ENCODE measurements around the gene DYNC1I1.

DYNC1I1 gene

DNA sequence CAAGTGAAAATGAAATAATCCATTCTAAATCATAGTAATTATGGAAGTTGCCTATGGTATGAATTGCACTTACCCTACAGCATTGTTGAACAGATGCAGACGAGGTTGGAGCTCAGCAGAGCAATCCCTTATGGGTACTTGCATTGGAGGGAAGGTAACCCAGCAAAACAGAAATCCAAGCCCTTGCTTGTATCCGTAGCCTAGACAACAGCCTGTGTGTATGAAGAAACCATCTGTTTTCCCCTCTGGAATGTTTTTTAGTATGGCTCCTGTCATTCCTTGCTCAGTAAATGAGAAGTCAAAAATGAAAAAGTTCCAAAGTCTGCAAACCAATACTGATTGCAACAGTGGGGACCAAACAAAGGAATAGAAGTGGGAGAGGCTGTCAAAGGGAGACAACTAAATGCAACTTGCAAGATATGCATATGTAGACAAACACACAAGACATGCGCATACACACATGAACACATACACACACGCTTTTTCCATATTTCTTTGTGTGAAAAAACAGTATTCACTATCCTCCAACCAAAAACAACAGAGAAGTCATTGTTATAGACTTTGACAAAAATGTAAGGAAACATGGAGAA lies 260.8 kb downstream of the DYNC1I1 start:
- no peak for DNase-seq

DNA sequence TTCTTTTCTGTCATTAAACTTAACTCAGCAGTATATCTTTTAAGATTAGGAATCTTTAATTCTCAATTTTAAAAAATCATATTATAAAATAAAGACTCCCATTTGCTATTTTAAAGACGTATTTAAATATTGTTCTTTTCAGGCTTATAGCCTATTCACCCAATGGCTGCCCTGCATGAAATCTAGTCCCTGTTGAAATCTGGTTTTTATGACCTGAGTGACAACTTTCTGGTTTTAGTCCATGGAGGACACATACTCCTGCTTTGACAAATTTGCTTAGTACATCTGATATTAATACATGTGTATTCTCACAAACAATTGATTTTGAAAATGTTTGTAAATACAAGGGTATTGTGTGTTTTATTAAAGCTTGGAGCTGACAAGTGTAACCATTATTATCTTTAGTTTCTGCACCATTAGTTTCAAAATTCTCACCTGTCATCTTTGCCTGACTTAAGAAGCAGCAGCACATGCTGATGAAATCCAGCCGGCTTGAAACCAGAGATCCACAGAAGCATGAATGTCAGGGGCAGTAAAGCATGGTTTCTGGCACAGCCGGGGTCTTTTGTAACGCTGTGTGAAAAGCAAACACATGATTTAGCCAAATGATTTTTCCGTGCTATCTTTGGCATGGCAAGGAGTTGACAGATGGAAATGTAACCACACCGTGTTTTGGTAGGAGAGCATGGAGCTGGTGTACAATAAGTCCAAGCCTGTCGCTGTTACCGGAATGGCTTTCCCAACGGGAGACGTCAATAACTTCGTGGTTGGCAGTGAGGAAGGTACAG lies 262.8 kb downstream of the DYNC1I1 start:
- peak; percentile 62 for DNase-seq

DNA sequence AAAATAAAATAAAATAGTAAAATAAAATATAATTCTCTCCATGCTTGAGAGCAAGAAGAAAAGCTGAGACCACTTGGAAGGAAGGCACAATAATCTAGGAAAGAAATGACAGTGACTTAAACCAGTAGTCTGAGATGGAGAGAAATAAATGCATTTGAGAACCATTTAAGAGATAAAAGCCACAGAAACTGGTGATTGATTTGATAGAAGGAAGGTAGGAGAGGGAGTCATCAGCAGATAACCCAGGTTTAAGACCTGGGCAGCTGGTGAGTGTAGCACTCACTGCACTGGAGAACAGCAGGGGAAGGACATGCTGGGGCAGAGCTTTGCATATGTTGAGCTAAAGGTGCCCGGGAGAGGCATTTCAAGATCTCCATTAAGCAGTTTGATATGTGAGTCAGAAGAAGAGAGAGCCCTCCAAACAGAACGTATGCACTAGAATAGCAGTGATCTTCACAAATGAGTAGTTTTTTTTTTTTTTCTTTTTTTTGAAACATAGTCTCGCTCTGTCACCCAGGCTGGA lies 268.0 kb downstream of the DYNC1I1 start:
- no peak for DNase-seq

DNA sequence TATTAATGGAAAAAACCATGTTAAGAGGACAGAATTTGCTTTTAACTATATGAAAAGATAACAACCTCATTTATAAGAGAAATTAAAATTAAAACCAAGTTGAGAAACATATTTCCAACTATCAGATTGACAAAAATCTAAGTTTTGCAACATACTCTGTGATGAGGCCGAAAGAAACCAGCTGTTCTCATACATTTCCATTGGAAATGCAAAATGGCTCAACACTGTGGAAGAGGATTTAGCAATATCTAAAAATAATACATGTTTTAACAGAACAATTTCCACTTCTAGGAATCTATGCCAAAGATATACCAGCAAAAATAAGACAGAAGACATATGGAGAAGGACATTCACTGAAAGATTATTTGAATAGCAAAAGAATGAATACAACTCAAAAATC lies 268.8 kb downstream of the DYNC1I1 start:
- DNase-seq = no peak

DNA sequence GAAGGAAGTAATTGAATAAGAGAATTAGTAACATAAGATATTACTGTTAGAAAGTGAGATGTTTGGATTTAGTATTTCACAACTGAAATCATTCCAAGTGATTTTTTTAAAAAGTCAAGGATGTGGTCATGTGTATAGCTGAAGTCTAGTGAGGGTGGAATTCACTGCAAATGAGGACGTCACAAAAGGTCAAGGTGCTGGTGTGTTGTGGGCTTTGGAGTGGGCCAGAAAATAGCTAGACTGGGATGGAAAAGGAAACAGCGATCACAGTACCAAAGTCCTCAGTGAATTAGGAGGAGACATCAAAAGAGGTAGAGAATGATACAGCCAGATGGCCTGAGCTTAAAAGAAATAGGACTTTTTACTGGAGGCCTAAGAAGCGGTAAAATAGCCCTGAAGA lies 272.8 kb downstream of the DYNC1I1 start:
- DNase-seq = no peak

DNA sequence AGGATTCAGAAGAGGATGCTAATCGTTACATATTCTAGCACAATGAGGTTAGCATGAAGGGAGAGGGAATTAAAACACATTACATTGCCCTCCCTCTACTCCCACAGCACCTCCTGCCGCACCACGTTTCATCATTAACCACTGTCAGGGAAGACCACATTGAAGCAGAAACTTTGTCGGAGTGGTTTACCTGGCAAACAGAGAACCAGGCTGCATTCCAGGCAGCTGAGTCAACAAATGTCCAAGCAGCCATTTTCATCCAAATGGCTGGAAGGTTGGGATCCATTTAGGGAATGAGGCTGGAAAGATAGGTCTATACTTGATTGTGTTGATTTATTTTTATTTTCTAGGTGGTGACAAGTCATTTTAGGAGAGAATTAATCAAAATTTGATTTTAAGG lies 273.6 kb downstream of the DYNC1I1 start:
- DNase-seq = peak; percentile 76

DNA sequence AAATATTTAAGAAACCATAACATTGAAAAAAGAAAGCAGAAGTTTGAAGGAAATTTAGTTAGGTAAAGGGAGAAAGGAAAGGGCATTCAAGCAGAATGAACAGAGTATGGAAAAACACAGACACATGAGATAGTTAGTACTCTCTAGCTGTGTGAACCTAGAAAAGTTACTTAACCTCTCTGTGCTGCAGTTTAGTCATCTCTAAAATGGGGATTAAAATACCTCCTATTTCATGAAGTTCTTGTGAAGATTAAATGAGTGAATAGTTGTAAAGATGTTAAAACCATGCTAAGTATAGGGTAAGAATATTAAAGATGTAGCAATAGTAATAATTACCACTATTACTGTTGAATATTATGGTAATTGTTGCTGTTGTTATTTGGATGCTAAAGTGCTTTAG lies 279.9 kb downstream of the DYNC1I1 start:
- no peak for DNase-seq

DNA sequence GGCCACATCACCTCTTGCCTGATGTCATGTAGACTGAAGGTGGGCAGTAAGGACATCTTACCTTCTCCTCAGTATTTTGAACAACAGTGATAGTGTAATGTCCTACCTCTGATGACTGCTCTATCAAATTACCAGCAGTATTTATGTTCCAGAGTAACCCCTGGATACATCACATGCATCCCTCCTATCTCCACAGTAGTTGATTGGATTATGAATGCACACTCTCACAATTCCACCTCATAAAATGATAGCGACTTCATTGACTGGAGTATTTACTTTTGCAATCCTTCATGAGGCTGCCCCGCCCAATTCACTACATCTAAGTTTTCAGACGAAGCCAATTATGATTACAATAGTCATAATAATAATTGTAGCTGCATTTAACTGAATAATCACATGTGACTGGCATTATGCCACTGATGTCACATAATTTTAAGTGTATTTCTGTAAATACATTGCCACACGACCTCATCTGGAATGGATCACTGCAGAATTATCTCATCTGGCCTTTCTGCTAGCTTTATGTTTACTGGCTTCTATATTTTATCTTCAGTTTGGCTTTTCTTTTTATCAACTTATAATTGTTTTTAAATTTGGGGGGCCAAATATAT lies 280.6 kb downstream of the DYNC1I1 start:
- DNase-seq = peak; percentile 83

DNA sequence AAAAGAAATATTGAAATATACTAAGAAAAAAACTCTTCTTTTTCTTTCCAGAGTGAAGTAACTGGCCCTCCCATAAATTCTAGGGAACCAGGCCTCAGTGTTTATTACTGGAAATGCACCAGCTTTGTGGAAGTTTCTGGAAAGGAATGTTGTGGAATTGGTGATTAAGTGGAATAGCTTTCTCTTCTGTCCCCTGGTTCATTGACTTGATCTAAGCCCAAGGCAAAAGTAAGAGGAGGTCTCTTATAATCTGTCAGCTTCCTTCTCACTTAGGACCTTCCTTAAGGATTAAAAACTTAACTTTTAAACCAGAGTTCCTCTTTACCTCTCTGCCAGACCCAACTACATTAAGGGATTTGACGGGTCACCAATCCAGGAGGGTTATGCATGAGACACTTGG lies 283.4 kb downstream of the DYNC1I1 start:
- DNase-seq = no peak

DNA sequence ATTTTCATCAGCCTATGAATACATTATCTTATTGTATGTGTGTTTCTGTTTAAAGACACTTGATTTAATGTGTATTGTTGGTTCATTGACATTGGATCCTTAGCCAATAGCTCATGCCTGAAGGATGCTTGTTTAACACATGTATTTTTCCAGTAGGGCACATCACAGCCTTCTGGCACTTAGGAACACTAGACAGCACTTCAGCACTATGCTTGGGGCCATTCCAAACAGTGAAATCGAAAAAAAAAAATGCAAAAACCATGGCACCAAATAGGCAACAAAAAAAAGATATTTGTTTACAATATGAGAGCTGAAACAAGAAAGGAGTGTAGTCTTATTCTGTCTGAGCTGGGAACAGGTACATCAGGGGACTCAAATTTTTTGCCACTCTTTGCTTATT lies 286.7 kb downstream of the DYNC1I1 start:
- peak; percentile 96 for DNase-seq

DNA sequence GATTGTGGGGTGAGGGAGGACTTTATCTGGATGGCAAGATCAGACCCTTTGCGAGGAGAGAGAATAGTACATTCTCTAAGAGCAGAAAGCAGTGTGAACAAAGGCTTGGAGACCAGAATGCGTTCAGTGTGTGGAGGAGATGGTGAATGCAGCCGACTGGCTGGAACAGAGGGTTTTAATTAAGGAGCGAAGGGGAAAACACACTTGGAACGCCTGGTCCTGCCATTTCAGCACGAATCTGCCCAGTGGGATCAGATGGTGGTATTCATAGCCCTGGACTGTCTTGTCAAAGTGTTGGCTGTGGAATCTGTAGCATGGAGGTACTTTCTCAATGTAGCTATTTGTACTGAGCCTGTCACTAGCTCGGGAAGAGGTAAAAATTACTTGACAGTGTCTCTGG lies 288.7 kb downstream of the DYNC1I1 start:
- no peak for DNase-seq

DNA sequence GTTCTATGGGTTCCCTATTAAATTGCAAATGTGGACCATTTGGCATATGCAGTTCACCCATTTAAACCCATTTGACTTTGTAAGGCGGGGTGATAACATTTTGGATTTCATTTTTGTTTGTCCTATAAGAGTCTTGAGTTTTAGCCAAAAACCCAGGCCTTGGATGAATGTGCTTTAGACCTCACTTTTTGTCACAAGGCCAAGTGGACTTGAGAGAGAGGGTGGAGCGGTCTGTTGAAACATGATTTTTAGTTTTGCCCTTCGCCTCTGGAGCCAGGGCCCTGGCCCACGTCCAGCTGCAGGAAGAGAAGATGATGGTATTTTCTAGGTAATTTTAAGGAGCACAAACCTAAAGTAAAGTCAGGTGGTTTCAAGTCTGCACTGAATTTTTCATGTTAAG lies 289.5 kb downstream of the DYNC1I1 start:
- DNase-seq = no peak

DNA sequence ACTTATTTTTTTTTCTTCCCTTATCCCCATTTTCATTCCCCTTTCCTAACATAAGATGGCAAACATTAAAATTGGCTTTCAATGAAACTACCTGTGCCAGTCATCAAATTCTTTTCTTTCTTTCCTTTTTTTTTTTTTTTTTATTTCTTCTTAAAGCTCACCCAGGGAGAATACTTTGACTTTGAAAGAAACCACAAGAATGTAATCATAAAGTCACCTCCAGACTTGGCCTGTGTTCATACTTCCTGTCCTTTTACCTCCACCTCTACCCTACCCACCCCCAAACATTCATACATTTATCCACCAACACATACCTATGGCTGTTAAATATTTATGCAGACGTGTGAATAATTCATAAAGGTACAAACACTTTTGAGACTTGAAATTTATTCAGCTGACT lies 295.0 kb downstream of the DYNC1I1 start:
- no peak for DNase-seq

DNA sequence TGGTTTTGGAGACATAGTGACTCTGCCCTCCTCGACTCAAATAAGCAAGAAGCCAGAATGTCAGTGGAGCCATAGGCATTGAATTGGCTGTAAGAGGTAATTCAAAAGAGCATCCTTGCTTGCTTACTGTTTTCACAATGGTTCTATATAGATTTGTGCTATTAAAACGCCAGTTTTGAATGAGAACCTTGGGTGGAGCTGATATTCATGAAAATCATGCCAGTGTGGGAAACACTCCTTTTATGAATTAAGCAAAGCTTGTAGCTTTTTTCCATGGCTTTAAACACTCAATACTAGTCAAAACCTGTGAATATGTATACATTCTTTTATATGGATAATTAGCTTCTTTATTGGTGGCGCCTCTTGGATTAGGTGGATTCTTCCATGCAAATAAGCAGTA lies 297.0 kb downstream of the DYNC1I1 start:
- DNase-seq = no peak

DNA sequence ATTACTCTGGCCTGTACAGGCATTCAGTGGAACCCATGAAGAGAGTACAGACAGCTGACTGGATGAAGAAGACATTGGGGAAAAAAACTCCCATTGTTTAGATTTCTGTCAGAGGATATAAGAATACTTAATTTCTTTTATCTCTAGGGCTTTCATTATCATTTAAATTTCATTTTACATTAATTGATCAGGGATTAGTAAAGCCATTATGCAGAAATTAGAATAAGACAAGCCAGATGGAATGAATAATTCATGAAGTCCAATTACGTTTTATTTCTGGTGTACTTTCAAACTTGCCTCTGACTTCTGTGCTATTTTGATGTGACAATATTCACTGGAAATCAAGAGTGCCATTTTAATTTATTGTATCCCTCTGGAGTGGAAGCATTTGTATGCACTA lies 302.5 kb downstream of the DYNC1I1 start:
- no peak for DNase-seq

DNA sequence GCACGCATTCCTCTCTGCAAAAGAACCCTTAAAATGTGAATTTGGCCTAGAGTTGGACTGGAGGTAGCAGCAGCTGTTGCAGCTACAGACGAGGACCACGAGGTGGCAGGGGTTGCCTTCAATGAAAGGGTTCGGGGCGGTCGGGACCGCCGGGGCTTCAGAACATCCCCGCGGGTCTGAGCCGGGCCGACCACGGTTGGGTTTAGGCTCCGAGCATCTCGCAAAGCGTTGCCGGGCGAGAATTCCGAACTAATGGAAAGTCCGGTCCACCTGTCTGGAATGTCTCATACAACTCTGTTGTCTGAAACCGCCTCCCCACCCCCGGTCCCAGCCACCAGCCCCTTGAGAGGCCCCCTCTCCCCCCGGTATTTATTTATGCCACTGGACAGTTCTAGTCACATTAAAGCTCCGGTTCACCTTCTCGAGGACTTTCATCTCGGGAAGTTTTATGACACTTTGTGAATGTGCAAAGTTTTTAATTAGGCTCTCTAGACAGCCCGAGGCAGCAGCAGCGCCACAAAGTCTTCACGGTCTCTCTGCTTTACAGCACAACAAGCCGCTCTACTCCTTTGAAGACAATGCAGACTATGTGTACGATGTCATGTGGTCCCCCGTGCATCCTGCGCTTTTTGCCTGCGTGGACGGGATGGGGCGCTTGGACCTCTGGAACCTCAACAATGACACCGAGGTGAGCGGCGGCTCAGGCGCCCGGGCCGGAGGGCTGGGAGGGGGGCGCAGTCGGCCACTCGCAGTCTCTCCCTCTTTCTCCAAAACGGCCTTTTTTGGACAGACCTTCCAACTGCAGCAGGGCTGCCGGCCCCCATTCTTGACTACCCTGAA lies 303.4 kb downstream of the DYNC1I1 start:
- peak; percentile 46 for DNase-seq

DNA sequence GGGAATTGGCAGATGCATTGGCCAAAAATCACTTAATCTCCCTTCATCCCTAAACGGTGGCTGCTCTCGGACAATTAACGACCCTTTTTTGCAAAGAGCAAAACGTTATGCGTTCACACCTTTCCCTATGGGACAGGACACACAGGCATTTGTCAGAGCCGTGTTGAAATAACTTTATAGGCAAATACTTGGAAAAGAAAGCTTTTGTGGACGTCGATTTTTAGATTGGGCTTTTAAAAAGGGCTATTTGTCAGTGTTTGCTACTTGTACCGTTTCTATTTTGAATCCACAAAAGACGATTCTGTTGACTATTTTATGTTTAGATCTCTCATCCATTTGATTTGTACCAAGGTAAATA lies 304.0 kb downstream of the DYNC1I1 start:
- no peak for DNase-seq

DNA sequence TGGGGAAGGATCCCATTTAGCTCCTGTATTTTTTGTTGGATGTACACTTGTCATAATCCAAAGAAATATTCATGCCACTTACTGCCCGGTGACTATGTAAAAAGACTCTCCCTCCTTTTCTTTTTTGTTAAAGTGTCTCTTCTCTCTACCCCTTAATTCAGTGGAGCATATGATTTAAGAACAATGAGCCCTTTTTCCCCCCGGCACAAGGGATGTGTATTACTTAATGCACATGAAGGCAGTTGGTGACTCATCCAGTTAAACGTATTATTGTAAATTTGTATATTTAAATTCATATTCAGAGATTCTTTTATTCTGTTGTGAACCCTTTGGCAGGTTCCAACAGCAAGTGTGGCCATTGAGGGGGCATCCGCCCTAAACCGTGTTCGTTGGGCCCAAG lies 307.7 kb downstream of the DYNC1I1 start:
- DNase-seq = no peak

DNA sequence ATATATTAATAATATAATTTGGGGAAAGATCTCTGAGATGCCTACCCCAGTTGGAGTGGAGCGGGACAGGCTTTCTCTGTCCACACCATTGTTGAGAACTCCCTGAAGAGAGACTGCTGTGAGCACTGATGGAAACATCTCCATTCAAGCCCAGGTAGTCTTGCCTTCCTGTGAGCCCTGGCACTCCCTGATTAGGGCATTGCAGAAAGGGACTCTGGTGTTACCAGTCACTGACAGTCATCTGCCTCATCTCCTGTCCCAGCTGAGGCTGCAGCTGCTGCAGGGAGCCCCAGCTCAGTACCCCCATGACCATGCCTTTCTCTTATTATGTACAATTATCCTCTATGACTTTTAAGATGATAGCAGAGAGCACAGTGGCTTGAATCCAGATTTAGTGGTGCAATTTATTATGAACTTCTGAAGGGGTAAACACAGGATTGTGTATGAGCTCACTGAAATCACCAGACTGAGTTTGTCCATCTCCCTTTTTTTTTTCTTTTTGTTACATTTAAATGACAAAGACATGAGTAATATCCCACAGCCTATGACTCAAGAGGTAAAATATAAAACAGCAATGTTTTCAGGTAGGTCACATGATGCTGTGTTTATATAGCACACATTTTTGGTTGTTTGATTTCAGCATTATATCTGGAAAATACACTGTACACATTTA lies 312.7 kb downstream of the DYNC1I1 start:
- no peak for DNase-seq

DNA sequence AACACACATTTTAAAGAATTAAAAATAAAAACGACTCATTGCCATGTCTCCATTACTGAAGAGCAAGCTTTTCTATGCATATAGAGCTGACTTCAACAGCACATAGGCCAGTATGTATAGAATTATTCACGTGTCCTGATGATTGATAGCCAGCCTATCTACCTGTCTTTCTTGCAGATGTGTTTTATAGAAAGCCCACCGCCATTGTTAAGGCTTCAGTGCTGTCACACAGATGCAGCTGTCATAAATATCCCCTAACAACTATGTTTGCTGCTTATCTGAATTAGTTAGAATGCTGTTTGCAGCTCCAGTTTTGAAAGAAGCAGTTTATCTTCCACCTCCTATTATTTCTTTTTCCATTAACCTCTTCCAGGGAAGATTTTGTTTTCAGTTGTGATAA lies 313.6 kb downstream of the DYNC1I1 start:
- DNase-seq = no peak

DNA sequence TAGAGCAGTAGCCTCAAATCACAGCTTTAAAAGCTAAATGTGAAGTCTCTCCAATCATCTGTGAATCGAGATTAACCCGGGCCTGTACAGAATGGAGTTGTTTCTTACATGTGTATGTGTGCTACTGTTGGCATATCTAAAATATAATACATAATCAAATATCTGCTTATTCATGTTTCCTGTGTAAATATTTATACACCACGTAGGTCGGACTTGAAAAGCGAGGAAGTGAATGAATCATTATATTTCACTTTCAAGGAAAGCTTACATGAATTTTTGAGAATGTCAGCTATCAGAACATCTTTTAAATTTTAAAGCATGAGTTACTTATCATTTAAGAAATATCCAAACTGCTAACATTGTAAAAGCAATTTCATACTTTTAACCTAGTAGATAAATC lies 316.2 kb downstream of the DYNC1I1 start:
- no peak for DNase-seq

DNA sequence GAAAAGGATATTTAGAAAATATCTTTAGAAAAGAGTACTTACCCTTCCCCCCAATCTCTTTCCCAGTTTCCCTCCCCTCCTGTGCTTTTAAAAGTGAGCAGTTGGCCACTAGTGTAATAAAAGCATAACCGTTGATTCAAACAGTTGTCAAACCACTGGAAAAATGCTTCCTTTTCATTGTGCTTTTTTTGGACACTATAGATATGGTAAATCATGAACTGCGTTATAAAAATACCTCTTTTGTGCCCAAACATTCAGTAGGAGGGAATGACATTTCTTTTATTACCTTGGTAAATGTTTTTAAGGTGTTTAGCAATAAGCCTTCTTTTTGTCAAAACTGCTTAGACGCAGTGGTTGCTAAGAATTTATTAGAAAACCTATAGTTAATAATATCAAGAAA lies 317.2 kb downstream of the DYNC1I1 start:
- DNase-seq = no peak

DNA sequence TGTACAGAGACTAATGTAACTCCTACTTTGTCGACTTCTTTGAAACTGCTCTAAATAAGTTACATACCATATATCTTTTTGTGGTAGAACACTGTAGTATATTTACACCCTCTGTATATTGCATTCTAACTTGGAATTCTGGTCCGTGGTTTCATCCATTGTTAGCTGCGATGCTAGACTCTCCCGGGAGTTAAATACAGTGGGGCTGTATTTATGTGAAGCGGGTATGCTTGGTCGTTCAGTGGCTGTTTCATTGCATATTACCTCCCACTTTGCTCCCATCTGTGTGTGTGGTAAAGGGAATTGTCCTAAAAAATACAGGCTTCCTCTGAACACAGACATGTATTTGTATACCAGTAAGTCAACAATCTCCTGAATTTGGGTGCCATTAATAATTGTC lies 318.4 kb downstream of the DYNC1I1 start:
- no peak for DNase-seq
